GM21526 (cell line): Measurements from ENCODE around the gene ZNF516.

ENCODE experiments used
- ATAC-seq: cut with Tn5 transposase; IDR thresholded peaks from one replicate; pipeline ENCODE4 v1.9.1; 2021; ENCODE audit warnings: moderate library complexity; ENCODE audit not compliant: unreplicated experiment, low FRiP score

Gene ZNF516

DNA sequence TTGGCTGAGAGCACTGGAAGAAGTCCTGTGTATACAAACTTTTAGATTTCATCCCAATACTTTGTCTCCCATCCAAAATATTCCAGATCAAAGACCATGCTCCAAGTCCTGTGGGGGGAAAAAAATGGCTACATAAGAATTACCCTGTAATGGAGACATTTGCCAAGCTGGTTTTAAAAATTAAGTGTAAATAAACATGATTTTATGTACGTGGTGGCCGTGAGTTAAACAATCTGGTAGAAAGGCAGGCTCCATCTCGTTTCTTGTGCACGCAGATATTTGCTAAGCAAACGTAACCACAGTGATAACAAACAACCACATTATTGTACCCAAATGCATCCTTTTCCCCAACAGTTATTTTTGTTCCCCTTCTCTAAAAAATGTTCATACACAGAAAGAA lies 176.4 kb downstream of the ZNF516 start:
- no peak for ATAC-seq

DNA sequence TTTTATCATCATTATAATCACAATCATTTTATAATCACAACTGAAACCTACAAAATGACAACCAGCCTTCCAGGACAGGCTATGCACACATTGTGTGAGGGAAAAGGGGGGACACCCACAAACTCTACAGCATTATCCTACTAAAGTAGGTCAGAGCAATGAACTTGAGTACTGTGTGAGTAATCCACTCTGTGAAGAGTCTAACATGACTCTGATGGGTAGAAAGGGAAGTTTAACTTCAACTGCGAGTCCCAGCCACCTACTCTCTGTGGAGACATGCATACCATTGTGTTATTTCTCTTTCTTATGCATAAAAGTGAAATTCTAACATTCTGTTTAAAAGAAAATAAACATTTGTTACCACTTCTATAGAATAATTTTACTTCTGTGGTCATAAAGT lies 177.9 kb downstream of the ZNF516 start:
- no peak for ATAC-seq

DNA sequence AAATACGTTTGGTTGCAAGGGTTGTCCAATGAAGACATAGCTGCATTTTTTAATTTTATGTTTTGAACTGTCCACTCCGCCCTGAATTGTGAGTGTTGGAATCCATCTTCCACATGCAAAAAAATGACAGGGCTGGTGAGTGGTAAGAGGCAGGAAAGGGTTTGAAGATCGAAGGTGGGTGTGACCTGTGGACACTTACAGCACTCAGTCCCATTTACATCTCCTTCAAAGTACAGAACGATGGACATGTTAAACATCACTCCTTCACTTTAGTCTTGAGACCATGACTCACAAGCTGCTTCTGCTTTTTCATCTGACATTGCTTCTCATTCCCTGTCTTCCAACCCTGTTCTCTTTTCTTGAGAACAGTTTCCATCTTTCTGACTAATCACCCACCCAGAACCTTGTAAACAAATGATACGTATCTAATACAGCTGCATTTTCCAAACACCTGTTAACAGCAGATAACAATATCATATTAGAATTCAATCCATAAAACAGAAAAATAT lies 179.3 kb downstream of the ZNF516 start:
- ATAC-seq: no peak

DNA sequence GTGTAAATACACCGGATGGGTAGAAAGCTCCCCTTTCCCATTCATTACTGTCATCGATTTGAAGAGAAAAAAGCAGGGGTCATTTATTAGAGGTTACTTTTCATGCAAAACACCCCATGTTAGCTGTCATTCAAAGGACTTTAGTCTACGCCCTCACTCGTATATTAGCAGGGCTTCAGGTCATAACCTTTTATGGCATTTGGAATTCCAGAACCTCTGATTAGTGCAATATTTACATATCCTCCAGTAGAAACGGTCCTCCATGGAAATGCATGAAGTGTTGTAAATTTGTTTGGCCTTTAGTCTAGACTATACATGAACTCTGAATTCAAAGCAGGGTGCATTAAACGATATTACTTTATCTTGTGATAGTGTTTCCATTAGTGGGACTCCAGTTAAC lies 180.5 kb downstream of the ZNF516 start:
- ATAC-seq: no peak

DNA sequence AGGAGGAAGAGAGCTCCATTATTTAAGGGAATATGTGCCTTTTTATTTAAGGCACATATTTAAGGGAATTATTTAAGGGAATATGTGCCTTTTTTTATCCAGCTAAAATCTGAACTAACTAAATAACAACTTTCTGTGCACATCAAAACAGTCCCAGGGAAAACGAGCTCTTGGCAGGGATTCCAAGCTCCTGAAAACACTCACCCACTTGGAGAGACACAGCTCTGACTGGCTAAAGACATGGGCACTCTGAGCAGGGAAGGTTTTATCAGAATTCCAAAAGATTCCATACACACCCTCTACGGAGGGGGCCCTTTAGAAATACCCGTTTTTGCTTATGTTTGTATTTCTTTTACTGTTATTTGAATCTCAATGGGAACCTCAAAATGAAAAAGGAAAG lies 181.0 kb downstream of the ZNF516 start:
- ATAC-seq: no peak
